HG03280 (cell line): Measurements from ENCODE around the gene LASP1.

Experiments used
- ATAC-seq: cut with Tn5 transposase; IDR thresholded peaks from one replicate; pipeline ENCODE4 v1.9.1; 2021; ENCODE audit warnings: mild to moderate bottlenecking, moderate library complexity; ENCODE audit not compliant: unreplicated experiment

LASP1 gene

GRCh38 chr17:38868817-38869525, 887 bp upstream of the LASP1 start:
- peak; percentile 38 for ATAC-seq

- no peak for ATAC-seq
Measured at GRCh38 chr17:38870259-38871165, 654 bp downstream of the LASP1 start.

GRCh38 chr17:38871247-38872015, 1.6 kb downstream of the LASP1 start:
- no peak for ATAC-seq

- ATAC-seq = no peak
Measured at GRCh38 chr17:38872027-38872511, 2.2 kb downstream of the LASP1 start.

- no peak for ATAC-seq
Measured at GRCh38 chr17:38872671-38873385, 3.0 kb downstream of the LASP1 start.

- no peak for ATAC-seq
Measured at GRCh38 chr17:38873640-38874380, 4.0 kb downstream of the LASP1 start.

GRCh38 chr17:38874505-38875400, 4.9 kb downstream of the LASP1 start:
- ATAC-seq = no peak

- ATAC-seq = no peak
Measured at GRCh38 chr17:38875477-38876075, 5.7 kb downstream of the LASP1 start.

- ATAC-seq = no peak
Measured at GRCh38 chr17:38877130-38877851, 7.4 kb downstream of the LASP1 start.

GRCh38 chr17:38879878-38880665, 10.2 kb downstream of the LASP1 start:
- ATAC-seq = no peak

GRCh38 chr17:38881600-38882191, 11.8 kb downstream of the LASP1 start:
- ATAC-seq = no peak

GRCh38 chr17:38882870-38883269, 13.0 kb downstream of the LASP1 start:
- ATAC-seq = no peak

GRCh38 chr17:38883592-38884526, 14.0 kb downstream of the LASP1 start:
- ATAC-seq = no peak

- no peak for ATAC-seq
Measured at GRCh38 chr17:38885044-38885727, 15.3 kb downstream of the LASP1 start.
